Ramos (cell line): ENCODE data around the gene PRKAG2.

Experiments used
- in situ Hi-C: fragments of 300-500 bp; cut with MboI; formaldehyde crosslinking; loops from one replicate; pipeline ENCODE4 v1.14.3; 2022; ENCODE audit warnings: low sequenced_read_pairs; ENCODE audit not compliant: unreplicated experiment

PRKAG2 gene

GRCh38 chr7:151823566-151824372, 53.1 kb downstream of the PRKAG2 start:
- in situ Hi-C loops: no loop called here

- in situ Hi-C loops: no loop called here
Observed at GRCh38 chr7:151822541-151823181, 54.3 kb downstream of the PRKAG2 start.

- in situ Hi-C loops: no loop called here
Observed at GRCh38 chr7:151821806-151822540, 54.9 kb downstream of the PRKAG2 start.

- in situ Hi-C loops: no loop called here
Observed at GRCh38 chr7:151821226-151821625, 55.7 kb downstream of the PRKAG2 start.

GRCh38 chr7:151820491-151821105, 56.3 kb downstream of the PRKAG2 start:
- in situ Hi-C loops: no loop called here

GRCh38 chr7:151819866-151820265, 57.0 kb downstream of the PRKAG2 start:
- in situ Hi-C loops: no loop called here

- in situ Hi-C loops: no loop called here
Observed at GRCh38 chr7:151818674-151819519, 58.0 kb downstream of the PRKAG2 start.

- in situ Hi-C loops: no loop called here
Observed at GRCh38 chr7:151817981-151818673, 58.8 kb downstream of the PRKAG2 start.

- in situ Hi-C loops: no loop called here
Observed at GRCh38 chr7:151817315-151817690, 59.6 kb downstream of the PRKAG2 start.

GRCh38 chr7:151816562-151817314, 60.2 kb downstream of the PRKAG2 start:
- in situ Hi-C loops: no loop called here

GRCh38 chr7:151815419-151815818, 61.5 kb downstream of the PRKAG2 start:
- in situ Hi-C loops: no loop called here

GRCh38 chr7:151814400-151815009, 62.4 kb downstream of the PRKAG2 start:
- in situ Hi-C loops: no loop called here

GRCh38 chr7:151813997-151814396, 62.9 kb downstream of the PRKAG2 start:
- in situ Hi-C loops: no loop called here

- in situ Hi-C loops: no loop called here
Observed at GRCh38 chr7:151813445-151813844, 63.5 kb downstream of the PRKAG2 start.

- in situ Hi-C loops: no loop called here
Observed at GRCh38 chr7:151812967-151813366, 63.9 kb downstream of the PRKAG2 start.

GRCh38 chr7:151810441-151811232, 66.3 kb downstream of the PRKAG2 start:
- in situ Hi-C loops: no loop called here

GRCh38 chr7:151809864-151810170, 67.1 kb downstream of the PRKAG2 start:
- in situ Hi-C loops: no loop called here
